PC-3 (cell line): ENCODE results near the gene GLYATL1B.

Experiments
- EZH2 ChIP-seq: fragments of 300-600 bp; sonication (generic); IDR thresholded peaks from one replicate; pipeline ENCODE4 v1.6.1; 2017; ENCODE audit warnings: antibody characterized with exemption, mild to moderate bottlenecking, low read length; ENCODE audit not compliant: unreplicated experiment
- EZH2phosphoT487 ChIP-seq: fragments of 300-600 bp; sonication (generic); IDR thresholded peaks from 2 replicates; pipeline ENCODE4 v1.6.1; 2018; ENCODE audit warnings: mild to moderate bottlenecking, antibody characterized with exemption, low read length, borderline replicate concordance
- TF ChIP-seq, protein P1 (sequence below): fragments of 300-600 bp; sonication (generic); conservative IDR thresholded peaks from 2 replicates; pipeline ENCODE4 v1.5.1; 2017; ENCODE audit warnings: antibody characterized with exemption, low read depth, mild to moderate bottlenecking, low read length

DNA sequence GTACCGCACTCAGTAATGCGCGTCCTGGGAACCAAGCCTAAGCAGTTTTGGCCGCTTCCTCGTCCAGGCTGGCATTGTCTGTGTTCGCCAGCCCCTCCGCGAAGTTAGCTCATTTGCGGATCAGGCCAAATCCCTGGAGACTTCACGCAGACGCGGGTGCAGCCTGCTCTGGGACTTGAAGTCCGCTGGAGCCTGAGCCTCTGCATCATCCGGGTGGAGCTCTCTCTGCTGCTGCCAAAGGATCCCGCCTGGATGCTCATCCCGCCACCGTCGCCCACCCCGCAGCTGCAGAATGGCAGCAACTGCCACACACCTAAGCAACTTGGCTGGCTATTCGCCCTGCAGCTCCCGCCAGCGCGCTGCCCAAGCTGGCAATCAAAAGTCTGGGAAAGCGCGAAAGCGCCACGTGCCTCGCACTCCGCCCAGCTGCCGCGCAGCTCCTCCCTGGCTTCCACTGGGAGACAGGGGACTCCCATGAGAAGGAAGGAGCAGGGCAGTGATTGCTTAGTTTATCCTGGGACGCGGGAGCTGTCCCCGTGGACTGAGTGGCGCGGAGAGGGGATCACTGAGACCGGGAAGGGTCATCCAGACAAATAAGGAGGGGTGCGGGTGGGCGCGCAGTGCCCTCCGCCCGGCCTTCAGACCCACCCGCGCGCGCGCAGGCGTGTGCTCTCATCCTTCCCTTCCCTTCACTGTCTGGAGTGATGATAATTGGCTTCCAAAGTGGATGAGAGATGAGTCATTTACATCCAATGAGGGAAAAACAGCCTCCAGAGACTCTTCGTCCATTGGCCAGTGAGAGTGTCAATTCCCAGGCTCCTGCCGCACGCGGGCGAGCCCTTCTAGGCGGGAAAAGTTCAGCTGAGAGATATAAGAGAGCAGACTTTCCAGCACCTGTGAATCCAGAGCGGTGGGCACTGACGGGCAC lies 23.2 kb upstream of the GLYATL1B start:
- TF ChIP-seq, protein P1, sequence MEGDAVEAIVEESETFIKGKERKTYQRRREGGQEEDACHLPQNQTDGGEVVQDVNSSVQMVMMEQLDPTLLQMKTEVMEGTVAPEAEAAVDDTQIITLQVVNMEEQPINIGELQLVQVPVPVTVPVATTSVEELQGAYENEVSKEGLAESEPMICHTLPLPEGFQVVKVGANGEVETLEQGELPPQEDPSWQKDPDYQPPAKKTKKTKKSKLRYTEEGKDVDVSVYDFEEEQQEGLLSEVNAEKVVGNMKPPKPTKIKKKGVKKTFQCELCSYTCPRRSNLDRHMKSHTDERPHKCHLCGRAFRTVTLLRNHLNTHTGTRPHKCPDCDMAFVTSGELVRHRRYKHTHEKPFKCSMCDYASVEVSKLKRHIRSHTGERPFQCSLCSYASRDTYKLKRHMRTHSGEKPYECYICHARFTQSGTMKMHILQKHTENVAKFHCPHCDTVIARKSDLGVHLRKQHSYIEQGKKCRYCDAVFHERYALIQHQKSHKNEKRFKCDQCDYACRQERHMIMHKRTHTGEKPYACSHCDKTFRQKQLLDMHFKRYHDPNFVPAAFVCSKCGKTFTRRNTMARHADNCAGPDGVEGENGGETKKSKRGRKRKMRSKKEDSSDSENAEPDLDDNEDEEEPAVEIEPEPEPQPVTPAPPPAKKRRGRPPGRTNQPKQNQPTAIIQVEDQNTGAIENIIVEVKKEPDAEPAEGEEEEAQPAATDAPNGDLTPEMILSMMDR, result no peak
- no peak for TF ChIP-seq EZH2
- no peak for TF ChIP-seq EZH2phosphoT487
